ENCODE results near the gene NFKB1. TPM values are rescaled to one million over a fixed set of nuclear protein-coding genes. Genes with fewer than 3 reads are reported as not detected.

NFKB1 gene
- total RNA-seq, 1 experiment from 2014 or later: 70.9 TPM

GRCh38 chr4:102543030-102543928, 42.1 kb downstream of the NFKB1 start:
- no peaks in the 10 kb centered on the region for H3K27me3 Mint-ChIP-seq (ENCODE audit: insufficient read depth, unreplicated experiment)
- peaks cover 16% of the 10 kb centered on the region for H3K4me1 Mint-ChIP-seq (ENCODE audit: insufficient read depth, unreplicated experiment)
- peaks cover 53% of the 10 kb centered on the region for H3K36me3 Mint-ChIP-seq (ENCODE audit: insufficient read depth, unreplicated experiment)
- H3K27ac Mint-ChIP-seq (ENCODE audit: low read depth, unreplicated experiment): peak overlapping the region; percentile 62
- no peak for DNase-seq (ENCODE audit: unreplicated experiment)
- H3K4me3 Mint-ChIP-seq (ENCODE audit: unreplicated experiment): no peak overlapping the region
- no TSS peak for BruUV-seq (replicated peaks)
- H3K9me3 Mint-ChIP-seq (ENCODE audit: unreplicated experiment): no peaks in the 10 kb centered on the region
- ChIA-PET POLR2A (interaction anchor here (0.6 to 3.1 kb wide), 20 partner anchors 9 to 1191 kb away, joined by 3 to 19 read pairs (median 3); partner anchors contain the start of genes MANBA, NFKB1 and UBE2D3), CTCF (interaction anchor here (0.6 to 1.8 kb wide), 12 partner anchors 9 to 1721 kb away, joined by 3 to 8 read pairs (median 4); partner anchors contain the start of gene BDH2)
- intact Hi-C loops (cut with micrococcal nuclease): no loop called here
- no peak for TF ChIP-seq CTCF (IDR thresholded peaks at IDR 0.05; ENCODE audit: unreplicated experiment)

GRCh38 chr4:102546635-102547034, 45.5 kb downstream of the NFKB1 start:
- no peak overlapping the region for H3K27ac Mint-ChIP-seq (ENCODE audit: low read depth, unreplicated experiment)
- CTCF ChIA-PET: interaction anchor here (1.0 kb wide), 1 partner anchor 20 kb away, joined by 3 read pairs; no protein-coding TSS in a partner anchor

GRCh38 chr4:102547973-102548372, 46.8 kb downstream of the NFKB1 start:
- TF ChIP-seq CTCF (IDR thresholded peaks at IDR 0.05; ENCODE audit: unreplicated experiment): no peak
- BruUV-seq (replicated peaks): no TSS peak
- DNase-seq (ENCODE audit: unreplicated experiment): no peak
- Mint-ChIP-seq H3K27ac (ENCODE audit: low read depth, unreplicated experiment) (no peak overlapping the region), H3K9me3 (ENCODE audit: unreplicated experiment) (no peaks in the 10 kb centered on the region), H3K27me3 (ENCODE audit: insufficient read depth, unreplicated experiment) (no peaks in the 10 kb centered on the region), H3K36me3 (ENCODE audit: insufficient read depth, unreplicated experiment) (peaks cover 50% of the 10 kb centered on the region), H3K4me1 (ENCODE audit: insufficient read depth, unreplicated experiment) (peaks cover 12% of the 10 kb centered on the region), H3K4me3 (ENCODE audit: unreplicated experiment) (no peak overlapping the region)
- POLR2A ChIA-PET: interaction anchor here (0.5 to 1.0 kb wide), 2 partner anchors 45 to 280 kb away, joined by 3 to 5 read pairs; partner anchors contain the start of gene UBE2D3
- CTCF ChIA-PET: interaction anchor here (0.6 to 1.1 kb wide), 3 partner anchors 9 to 548 kb away, joined by 3 to 4 read pairs (median 4); no protein-coding TSS in a partner anchor
- intact Hi-C loops (cut with micrococcal nuclease): no loop called here

More at GRCh38 chr4:102546635-102547034, 45.5 kb downstream of the NFKB1 start:
- Mint-ChIP-seq H3K36me3 (ENCODE audit: insufficient read depth, unreplicated experiment) (peaks cover 42% of the 10 kb centered on the region), H3K4me1 (ENCODE audit: insufficient read depth, unreplicated experiment) (peaks cover 11% of the 10 kb centered on the region), H3K4me3 (ENCODE audit: unreplicated experiment) (no peak overlapping the region), H3K9me3 (ENCODE audit: unreplicated experiment) (no peaks in the 10 kb centered on the region), H3K27me3 (ENCODE audit: insufficient read depth, unreplicated experiment) (no peaks in the 10 kb centered on the region)
- no peak for TF ChIP-seq CTCF (IDR thresholded peaks at IDR 0.05; ENCODE audit: unreplicated experiment)
- intact Hi-C loops (cut with micrococcal nuclease): no loop called here
- no peak for DNase-seq (ENCODE audit: unreplicated experiment)
- POLR2A ChIA-PET: interaction anchor here (0.7 to 1.6 kb wide), 5 partner anchors 10 to 52 kb away, joined by 3 to 7 read pairs (median 4); partner anchors contain the start of gene NFKB1
- BruUV-seq (replicated peaks): no TSS peak

- H3K36me3 Mint-ChIP-seq (ENCODE audit: insufficient read depth, unreplicated experiment): peaks cover 21% of the 10 kb centered on the region
- DNase-seq (ENCODE audit: unreplicated experiment): no peak
- peaks cover 7% of the 10 kb centered on the region for H3K4me1 Mint-ChIP-seq (ENCODE audit: insufficient read depth, unreplicated experiment)
- H3K9me3 Mint-ChIP-seq (ENCODE audit: unreplicated experiment): no peaks in the 10 kb centered on the region
- POLR2A ChIA-PET: interaction anchor here (1.9 kb wide), 1 partner anchor 50 kb away, joined by 5 read pairs; no protein-coding TSS in a partner anchor
- no peaks in the 10 kb centered on the region for H3K27me3 Mint-ChIP-seq (ENCODE audit: insufficient read depth, unreplicated experiment)
- BruUV-seq (replicated peaks): no TSS peak
- CTCF ChIA-PET: no interaction called here
- no peak overlapping the region for H3K27ac Mint-ChIP-seq (ENCODE audit: low read depth, unreplicated experiment)
- intact Hi-C loops (cut with micrococcal nuclease): no loop called here
- TF ChIP-seq CTCF (IDR thresholded peaks at IDR 0.05; ENCODE audit: unreplicated experiment): no peak
- no peak overlapping the region for H3K4me3 Mint-ChIP-seq (ENCODE audit: unreplicated experiment)
Measured at GRCh38 chr4:102551958-102552565, 50.9 kb downstream of the NFKB1 start.
